ENCODE data around the gene SP6.

DNA sequence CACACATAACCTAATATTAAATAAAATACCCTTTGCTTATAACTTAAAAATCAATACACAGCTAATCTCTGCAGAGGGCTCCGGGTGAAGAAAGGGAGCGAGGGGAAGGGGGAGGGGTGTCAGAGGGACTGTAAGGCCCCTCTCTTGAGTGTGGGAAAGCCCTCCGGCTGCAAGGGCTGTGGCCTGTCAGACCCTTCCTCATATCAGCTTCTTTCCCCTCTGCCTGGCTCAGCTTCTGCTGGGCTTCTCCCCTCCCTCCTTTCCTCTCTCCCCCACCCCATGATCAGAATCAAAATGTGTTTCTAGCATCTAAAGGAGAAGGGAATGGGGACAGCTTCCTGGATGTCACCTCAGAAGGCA, 5.3 kb downstream of the SP6 start:
- TF ChIP-seq, protein P1, sequence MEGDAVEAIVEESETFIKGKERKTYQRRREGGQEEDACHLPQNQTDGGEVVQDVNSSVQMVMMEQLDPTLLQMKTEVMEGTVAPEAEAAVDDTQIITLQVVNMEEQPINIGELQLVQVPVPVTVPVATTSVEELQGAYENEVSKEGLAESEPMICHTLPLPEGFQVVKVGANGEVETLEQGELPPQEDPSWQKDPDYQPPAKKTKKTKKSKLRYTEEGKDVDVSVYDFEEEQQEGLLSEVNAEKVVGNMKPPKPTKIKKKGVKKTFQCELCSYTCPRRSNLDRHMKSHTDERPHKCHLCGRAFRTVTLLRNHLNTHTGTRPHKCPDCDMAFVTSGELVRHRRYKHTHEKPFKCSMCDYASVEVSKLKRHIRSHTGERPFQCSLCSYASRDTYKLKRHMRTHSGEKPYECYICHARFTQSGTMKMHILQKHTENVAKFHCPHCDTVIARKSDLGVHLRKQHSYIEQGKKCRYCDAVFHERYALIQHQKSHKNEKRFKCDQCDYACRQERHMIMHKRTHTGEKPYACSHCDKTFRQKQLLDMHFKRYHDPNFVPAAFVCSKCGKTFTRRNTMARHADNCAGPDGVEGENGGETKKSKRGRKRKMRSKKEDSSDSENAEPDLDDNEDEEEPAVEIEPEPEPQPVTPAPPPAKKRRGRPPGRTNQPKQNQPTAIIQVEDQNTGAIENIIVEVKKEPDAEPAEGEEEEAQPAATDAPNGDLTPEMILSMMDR (IDR thresholded peaks at IDR 0.05; ENCODE audit: poor library complexity) = no peak
- TF ChIP-seq EZH2 (IDR thresholded peaks at IDR 0.05; ENCODE audit: borderline replicate concordance) = no peak

Data from hepatocyte (in vitro differentiated cells).